Ramos (cell line): ENCODE measurements around the gene ANO9.
"Not testable (repeated sequence)": the region's sequence is repeated elsewhere in the genome, so short reads cannot be mapped to it uniquely, and the experiment has no call there.

Experiments used
- in situ Hi-C: fragments of 300-500 bp; cut with MboI; formaldehyde crosslinking; loops from one replicate; pipeline ENCODE4 v1.14.3; 2022; ENCODE audit warnings: low sequenced_read_pairs; ENCODE audit not compliant: unreplicated experiment

Gene ANO9

GRCh38 chr11:437228-437870 is 4.5 kb downstream of the ANO9 start:
- in situ Hi-C loops: no loop called here

DNA sequence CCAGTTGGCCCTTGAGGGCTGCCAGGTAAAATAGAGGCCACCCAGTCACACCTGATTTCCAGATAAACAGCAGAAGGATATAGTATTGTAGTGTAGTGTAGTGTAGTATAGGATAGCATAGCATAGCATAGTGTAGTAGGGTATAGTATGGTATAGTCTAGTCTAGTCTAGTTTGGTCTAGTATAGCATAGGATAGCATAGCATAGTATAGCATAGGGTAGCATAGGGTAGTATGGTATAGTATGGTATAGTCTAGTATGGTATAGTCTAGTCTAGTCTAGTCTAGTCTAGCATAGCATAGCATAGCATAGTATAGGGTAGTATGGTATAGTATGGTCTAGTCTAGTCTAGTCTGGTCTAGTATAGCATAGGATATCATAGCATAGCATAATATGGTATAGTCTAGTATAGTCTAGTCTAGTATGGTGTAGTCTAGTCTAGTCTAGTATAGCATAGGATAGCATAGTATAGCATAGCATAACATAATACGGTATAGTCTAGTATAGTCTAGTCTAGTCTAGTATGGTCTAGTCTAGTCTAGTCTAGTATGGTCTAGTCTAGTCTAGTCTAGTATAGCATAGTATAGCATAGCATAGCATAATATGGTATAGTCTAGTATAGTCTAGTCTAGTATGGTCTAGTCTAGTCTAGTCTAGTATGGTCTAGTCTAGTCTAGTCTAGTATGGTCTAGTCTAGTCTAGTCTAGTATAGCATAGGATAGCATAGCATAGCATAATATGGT is 6.6 kb downstream of the ANO9 start:
- in situ Hi-C loops: not testable (repeated sequence)

DNA sequence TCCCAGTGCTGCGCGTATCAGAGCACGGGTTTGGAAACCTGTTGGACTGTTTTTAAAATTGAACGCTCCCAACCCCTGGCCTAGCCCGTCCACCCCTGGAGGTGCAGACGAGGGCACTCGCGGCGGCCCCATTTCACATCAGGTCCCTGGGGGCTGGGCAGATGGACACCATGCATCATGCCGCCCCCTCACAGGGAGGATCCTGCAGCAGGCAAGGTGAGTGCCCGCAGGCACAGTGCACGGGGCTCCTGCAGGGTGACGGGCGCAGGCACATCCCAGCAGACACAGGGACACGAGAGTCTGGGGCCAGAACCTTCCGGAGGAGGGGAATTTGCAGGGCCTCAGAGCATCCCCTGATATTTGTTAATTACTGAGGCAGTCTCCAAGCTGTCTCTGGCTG is 7.3 kb downstream of the ANO9 start:
- in situ Hi-C loops: no loop called here

DNA sequence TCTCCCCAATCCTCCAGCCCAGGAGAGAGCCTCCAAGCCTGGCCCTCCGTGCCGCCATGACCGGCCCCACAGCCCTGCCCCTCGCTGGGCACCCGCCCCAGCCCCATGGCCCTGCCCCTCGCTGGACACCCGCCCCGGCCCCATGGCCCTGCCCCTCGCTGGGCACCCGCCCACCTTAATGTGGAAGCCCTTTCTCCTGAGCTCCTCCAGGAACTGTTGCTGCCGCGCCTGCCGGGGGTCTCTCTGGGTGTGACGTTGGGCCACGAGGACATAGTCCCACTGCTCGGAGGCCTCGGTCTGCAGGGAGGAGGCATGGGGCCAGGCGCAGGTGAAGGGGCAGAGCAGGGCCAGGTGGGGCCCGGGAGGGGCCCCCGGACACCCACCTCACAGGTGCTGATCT is 8.2 kb downstream of the ANO9 start:
- in situ Hi-C loops: no loop called here

DNA sequence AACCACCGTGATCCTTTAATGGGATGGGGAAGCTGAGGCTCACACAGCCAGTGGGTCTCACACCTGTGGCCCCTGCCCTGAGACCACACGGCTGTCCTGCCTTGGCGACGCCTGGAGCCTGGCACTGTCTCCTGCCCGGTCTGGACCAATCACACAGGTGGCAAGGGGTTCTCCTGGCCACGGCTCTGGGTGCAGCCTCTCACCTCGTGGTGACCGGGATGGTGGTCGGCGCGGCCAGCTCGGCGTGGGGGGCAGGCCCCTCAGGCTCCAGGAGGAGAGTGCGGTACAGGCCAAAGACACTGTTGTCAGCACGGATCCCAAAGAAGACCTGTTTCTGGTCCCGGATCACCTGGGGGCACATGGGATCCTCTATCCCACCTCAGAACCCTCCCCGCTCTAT is 8.7 kb downstream of the ANO9 start:
- in situ Hi-C loops: no loop called here

DNA sequence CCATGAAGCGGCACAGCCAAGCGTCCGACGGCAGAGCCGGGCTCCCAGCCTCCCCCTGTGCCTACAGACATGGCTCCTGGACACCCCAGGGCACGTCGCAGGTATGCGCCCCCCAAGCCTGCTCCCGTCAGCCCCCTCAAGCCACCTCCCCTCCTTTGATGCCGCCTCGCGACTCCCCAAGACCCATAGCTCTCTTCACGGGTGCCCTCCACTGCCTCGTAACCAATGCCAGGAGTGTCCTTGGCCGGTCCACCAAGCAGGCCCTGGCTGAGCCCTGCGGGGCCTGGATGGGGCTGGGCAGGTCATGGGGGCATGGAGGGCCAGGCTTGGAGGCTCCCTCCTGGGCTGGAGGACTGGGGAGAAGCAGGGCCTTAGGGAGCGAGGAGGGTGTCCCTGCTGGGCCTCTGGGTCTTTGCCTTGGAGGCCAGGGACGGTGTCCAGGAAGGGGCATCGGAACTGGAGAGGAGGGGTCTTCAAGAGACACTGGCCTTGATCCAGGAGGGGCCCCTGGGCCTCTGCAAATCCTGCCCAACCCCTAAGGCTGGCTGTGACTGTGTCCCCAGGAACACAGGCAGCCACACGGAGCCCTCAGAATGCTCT is 9.2 kb downstream of the ANO9 start:
- in situ Hi-C loops: no loop called here

DNA sequence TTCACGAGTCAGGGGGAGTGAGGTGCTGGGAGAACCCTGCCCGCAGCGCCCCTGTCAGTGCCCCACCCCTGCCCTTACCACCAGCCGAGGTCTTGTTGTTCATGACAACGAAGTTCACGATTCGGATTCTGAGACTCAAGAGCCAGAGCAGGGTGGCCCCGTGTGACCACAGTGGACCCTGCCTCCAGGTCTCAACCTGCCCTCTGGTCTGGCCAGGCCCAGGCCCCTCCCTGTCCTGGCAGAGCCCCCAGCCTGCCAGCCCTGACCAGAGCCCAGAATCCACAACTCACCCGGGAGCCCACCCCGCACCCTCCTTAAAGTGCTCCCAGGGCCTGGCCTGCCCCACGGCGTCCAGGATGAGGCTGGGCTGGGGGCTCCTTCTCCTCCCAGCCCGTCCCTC is 9.9 kb downstream of the ANO9 start:
- in situ Hi-C loops: no loop called here

DNA sequence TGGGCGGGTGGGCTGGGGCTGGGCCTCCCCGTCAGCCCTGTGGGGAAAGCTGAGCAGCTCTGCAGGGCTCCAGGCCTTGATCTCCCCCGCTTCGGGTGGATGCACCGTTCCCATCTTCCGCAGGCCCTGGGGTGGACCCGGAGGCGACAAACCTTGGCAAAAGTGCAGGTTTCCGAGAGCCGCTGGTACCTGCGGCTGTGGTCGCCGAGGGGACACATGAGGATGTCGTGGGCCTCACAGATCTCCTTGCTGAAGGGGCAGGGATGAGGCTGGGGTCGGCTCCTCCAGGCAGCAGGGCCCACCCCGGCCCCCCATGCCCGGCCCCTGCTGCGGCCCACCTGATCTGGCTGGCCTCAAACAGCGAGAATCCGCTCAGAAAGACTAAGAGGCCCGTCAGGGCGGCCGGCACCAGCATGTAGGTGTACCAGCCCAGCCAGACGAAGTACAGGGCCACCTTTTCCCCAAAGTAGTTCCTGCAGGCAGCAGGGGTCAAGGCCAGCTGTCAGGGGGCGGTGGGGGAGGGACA is 11.8 kb downstream of the ANO9 start:
- in situ Hi-C loops: no loop called here

DNA sequence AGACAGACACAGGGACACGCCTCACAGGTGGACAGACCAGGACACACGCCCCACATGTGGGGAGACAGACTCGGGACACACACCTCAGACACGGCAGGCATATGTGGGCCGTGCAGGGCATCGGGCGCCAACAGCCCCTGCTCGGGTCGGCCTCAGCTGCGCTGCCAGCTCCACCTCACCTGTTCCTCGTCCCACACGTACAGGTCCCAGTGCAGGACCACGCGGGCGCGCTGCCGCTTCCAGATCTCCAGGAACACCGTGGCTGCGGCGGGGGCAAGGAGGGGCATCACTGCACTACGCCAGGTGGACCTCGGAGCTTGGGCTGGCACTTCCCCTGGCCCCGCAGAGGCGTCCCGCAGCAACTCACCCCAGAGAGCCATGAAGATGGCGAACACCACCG is 12.4 kb downstream of the ANO9 start:
- in situ Hi-C loops: no loop called here

- in situ Hi-C loops: no loop called here
These were observed 13.5 kb downstream of the ANO9 start for GRCh38 chr11:428295-428694.

DNA sequence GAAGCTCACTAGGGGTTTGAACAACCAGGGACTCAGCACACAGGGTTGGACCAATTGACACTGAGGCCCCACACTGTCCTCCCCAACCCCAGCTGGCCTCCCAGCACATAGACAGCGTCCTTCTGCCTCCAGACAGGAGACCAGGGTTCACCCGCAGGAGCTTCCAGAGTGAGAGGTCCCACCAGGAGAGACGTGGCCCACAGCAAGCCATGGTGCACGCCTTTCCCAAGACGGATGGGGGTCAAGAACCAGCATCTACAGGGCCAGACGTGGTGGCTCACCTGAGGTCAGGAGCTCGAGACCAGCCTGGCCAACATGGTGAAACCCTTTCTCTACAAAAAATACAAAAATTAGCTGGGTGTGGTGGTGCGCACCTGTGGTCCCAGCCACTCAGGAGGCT is 15.0 kb downstream of the ANO9 start:
- in situ Hi-C loops: no loop called here

DNA sequence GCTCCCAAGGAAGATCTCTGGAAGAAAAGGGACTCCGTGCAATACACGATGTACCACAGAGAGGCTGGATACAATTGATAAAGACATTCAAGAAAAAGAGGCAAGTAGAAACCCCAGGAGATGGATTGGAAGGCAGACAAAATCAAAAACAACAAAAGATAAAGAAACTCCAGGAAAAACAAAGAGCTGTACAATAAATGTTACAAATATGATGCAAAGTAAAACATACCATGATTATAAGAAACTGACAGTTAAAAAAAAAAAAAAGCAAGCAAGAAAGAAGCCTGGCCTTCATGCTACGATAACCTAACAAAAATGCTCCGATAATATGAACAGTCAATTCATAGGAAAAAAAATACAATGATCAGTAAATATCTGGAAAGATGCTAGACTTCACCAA is 16.5 kb downstream of the ANO9 start:
- in situ Hi-C loops: no loop called here

- in situ Hi-C loops: not testable (repeated sequence)
These were observed 17.0 kb downstream of the ANO9 start for GRCh38 chr11:424766-425165.

DNA sequence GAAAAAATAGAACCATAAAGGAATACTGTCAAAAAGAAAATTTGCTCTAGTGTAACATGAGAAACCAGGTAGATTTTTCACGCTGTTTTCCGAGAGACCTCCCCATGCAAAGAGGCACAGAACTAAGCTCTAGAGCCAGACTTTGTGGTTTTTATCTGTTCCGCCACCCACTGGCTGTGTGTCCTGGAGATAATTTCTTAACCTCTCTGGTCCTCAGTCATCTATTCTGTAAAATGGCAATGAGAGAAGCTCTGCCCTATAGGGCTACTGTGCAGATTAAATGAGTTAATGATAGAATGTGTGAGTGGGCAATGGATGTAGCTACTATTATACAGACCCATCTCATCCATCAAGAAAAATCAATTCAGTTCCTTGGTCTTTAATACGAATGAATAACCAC is 17.6 kb downstream of the ANO9 start:
- in situ Hi-C loops: no loop called here

- in situ Hi-C loops: no loop called here
These were observed 19.6 kb downstream of the ANO9 start for GRCh38 chr11:422249-422656.

GRCh38 chr11:420911-421321 is 20.9 kb downstream of the ANO9 start:
- in situ Hi-C loops: no loop called here

- in situ Hi-C loops: no loop called here
These were observed 21.5 kb downstream of the ANO9 start for GRCh38 chr11:420054-420910.

- in situ Hi-C loops: no loop called here
These were observed 22.4 kb downstream of the ANO9 start for GRCh38 chr11:419248-420005.

- in situ Hi-C loops: no loop called here
These were observed 23.2 kb downstream of the ANO9 start for GRCh38 chr11:418343-419247.
